Measurements from ENCODE around the gene ZNF732. TPM values are rescaled to one million over a fixed set of nuclear protein-coding genes. Genes with fewer than 3 reads are reported as not detected.

The ZNF732 gene
- total RNA-seq, 4 donors from 2014 or later: 1.6 to 6.6 TPM; not detected in 2

DNA sequence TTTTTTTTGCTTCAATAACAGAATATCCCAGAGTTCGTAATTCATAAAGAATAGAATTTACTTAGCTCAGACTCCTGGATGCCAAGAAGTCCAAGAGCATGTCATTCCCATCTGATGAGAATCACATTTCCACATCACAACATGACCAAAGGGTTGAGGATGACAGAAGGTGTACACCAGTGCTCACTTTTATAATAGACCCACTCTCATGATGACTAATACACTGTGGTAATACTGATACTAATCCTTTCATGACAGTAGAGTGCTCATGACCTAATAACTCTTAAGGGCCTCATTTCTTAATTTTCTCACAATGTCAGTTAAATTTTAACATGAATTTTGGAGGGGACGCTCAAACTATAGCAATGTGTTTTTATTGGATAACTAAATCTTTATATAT lies 69.2 kb downstream of the ZNF732 start:
- Histone ChIP-seq H3K4me1 (no peaks in the 10 kb centered on the region), H3K9me3 (no peaks in the 10 kb centered on the region), H3K4me3 (no peak overlapping the region), H3K36me3 (no peaks in the 10 kb centered on the region), H3K27me3 (no peaks in the 10 kb centered on the region), H3K27ac (no peak overlapping the region)
- no peak for DNase-seq
- intact Hi-C loops (cut with DNase I; ENCODE audit: low total_unique reads): no loop called here
- no peak for TF ChIP-seq POLR2A (IDR thresholded peaks at IDR 0.05)

- Histone ChIP-seq H3K4me3 (no peak overlapping the region), H3K4me1 (no peaks in the 10 kb centered on the region), H3K36me3 (no peaks in the 10 kb centered on the region), H3K9me3 (no peaks in the 10 kb centered on the region), H3K27ac (no peak overlapping the region), H3K27me3 (no peaks in the 10 kb centered on the region)
- no peak for DNase-seq
- TF ChIP-seq POLR2A (IDR thresholded peaks at IDR 0.05): no peak
- TF ChIP-seq, protein P1, sequence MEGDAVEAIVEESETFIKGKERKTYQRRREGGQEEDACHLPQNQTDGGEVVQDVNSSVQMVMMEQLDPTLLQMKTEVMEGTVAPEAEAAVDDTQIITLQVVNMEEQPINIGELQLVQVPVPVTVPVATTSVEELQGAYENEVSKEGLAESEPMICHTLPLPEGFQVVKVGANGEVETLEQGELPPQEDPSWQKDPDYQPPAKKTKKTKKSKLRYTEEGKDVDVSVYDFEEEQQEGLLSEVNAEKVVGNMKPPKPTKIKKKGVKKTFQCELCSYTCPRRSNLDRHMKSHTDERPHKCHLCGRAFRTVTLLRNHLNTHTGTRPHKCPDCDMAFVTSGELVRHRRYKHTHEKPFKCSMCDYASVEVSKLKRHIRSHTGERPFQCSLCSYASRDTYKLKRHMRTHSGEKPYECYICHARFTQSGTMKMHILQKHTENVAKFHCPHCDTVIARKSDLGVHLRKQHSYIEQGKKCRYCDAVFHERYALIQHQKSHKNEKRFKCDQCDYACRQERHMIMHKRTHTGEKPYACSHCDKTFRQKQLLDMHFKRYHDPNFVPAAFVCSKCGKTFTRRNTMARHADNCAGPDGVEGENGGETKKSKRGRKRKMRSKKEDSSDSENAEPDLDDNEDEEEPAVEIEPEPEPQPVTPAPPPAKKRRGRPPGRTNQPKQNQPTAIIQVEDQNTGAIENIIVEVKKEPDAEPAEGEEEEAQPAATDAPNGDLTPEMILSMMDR (IDR thresholded peaks at IDR 0.05): no peak
- intact Hi-C loops (cut with DNase I; ENCODE audit: low total_unique reads): no loop called here
Measured at GRCh38 chr4:234178-234577, 71.1 kb downstream of the ZNF732 start.

GRCh38 chr4:223913-224497 lies 81.3 kb downstream of the ZNF732 start:
- no peak for DNase-seq
- Histone ChIP-seq H3K4me3 (no peak overlapping the region), H3K9me3 (peaks cover 0 to 3% of the 10 kb centered on the region in 2 donors), H3K27me3 (no peaks in the 10 kb centered on the region), H3K4me1 (no peaks in the 10 kb centered on the region), H3K36me3 (no peaks in the 10 kb centered on the region), H3K27ac (no peak overlapping the region)
- TF ChIP-seq POLR2A (IDR thresholded peaks at IDR 0.05): no peak
- TF ChIP-seq, protein P1 (IDR thresholded peaks at IDR 0.05): no peak
- intact Hi-C loops (cut with DNase I; ENCODE audit: low total_unique reads): no loop called here

MicroRNA genes within 50 kb of the gene (microRNA counts, 767-probe panel; counts per million panel counts)
- microRNA hsa-miR-571: 0 counts per million in 2 donors

Small RNA genes lying within 50 kb of the gene (microRNA-seq; reads per million reads assigned to microRNA genes)
- not detected for gene MIR571 (ENCODE audit: borderline microRNAs expressed, borderline replicate concordance)

Small RNA genes lying within 50 kb of the gene (small RNA-seq; reads per million reads assigned to genes)
- gene AC079140.2 (not detected), gene MIR571 (not detected)

Other genes with a start within 250 kb of the ZNF732 start
- 10 to 100 TPM in 3 of 4 donors, 1 to 10 TPM in 1; 2.6 to 20.9 (median 16.1) TPM for gene ZNF718, start 181.0 kb downstream of the ZNF732 start, total RNA-seq
- 10 to 100 TPM; 12.9 to 70.9 (median 32.2) TPM for gene ZNF141, start 32.3 kb upstream of the ZNF732 start, total RNA-seq
- 10 to 100 TPM; 14.7 to 58.8 (median 36.6) TPM for gene ZNF721, start 193.7 kb upstream of the ZNF732 start, total RNA-seq
- gene PIGG, start 193.7 kb upstream of the ZNF732 start, total RNA-seq: 100 to 1,000 TPM in 2 of 4 donors, 10 to 100 TPM in 2; 53.7 to 120 (median 88.4) TPM

Measured in uterus (tissue), 4 donors.